SK-N-SH (cell line): ENCODE data around the gene ZNF783. TPM values are rescaled to one million over a fixed set of nuclear protein-coding genes. Genes with fewer than 3 reads are reported as not detected.

ENCODE experiments used
- CTCF ChIA-PET: fragments of 300-600, 350-600 bp; formaldehyde crosslinking; extraction: SDS; loops from one replicate; lab custom pipeline; 2021; lab: Yijun Ruan, JAX
- POLR2A ChIA-PET: fragments of 350-600 bp; sonication (Branson Sonifier 250); formaldehyde crosslinking; extraction: SDS; loops from one replicate; lab custom pipeline; 2020; ENCODE audit warnings: antibody characterized with exemption, inconsistent platforms; lab: Yijun Ruan, JAX
- DNase-seq: peaks from one replicate; pipeline ENCODE4 v3.0.0; 2012
- H2AFZ ChIP-seq: fragments of 200-600 bp; sonication (generic); 2 replicates; pipeline ENCODE4 v1.8.1; 2016; ENCODE audit warnings: antibody characterized with exemption, mild to moderate bottlenecking, low read depth
- H3F3A ChIP-seq: fragments of 200-600 bp; sonication (generic); replicated peaks from 2 replicates; pipeline ENCODE3; 2016; ENCODE audit warnings: antibody characterized with exemption, mild to moderate bottlenecking; ENCODE audit not compliant: insufficient read depth
- H3K27ac ChIP-seq, 2 experiments: fragments of 200-500 bp in 1 of 2; fragments of 200-600 bp in 1 of 2; sonication (Bioruptor generic) in 1 of 2; sonication (generic), shearing (Covaris generic) in 1 of 2; 2 replicates each; pipeline versions ENCODE4 v1.5.1 to v1.6.1; 2014 to 2016; ENCODE audit warnings: low read depth in 2 of 2, inconsistent platforms in 1 of 2, low read length in 1 of 2, mild to moderate bottlenecking in 1 of 2, mixed read lengths in 1 of 2
- H3K27me3 ChIP-seq: fragments of 200-600 bp; sonication (generic), shearing (Covaris generic); 2 replicates; pipeline ENCODE4 v1.6.1; 2016; ENCODE audit warnings: mixed run types; ENCODE audit not compliant: insufficient read depth
- H3K36me3 ChIP-seq, 2 experiments: fragments of 200-500 bp in 1 of 2; fragments of 200-600 bp in 1 of 2; sonication (Bioruptor generic) in 1 of 2; sonication (generic) in 1 of 2; replicated peaks in 1 of 2; 2 replicates each; pipeline versions ENCODE3 to v1.5.1; 2014 to 2016; ENCODE audit warnings: low read length in 1 of 2, mild to moderate bottlenecking in 1 of 2; ENCODE audit not compliant: insufficient read depth in 2 of 2, control insufficient read depth in 1 of 2
- H3K4me1 ChIP-seq, 2 experiments: fragments of 200-500 bp in 1 of 2; fragments of 200-600 bp in 1 of 2; sonication (Bioruptor generic) in 1 of 2; sonication (generic), shearing (Covaris generic) in 1 of 2; 2 replicates each; pipeline versions ENCODE4 v1.5.1 to v1.6.1; 2014 to 2016; ENCODE audit warnings: low read depth in 1 of 2, low read length in 1 of 2, mixed run types in 1 of 2; ENCODE audit not compliant: insufficient read depth in 2 of 2, control insufficient read depth in 1 of 2
- H3K4me2 ChIP-seq: fragments of 200-600 bp; sonication (generic), shearing (Covaris generic); 2 replicates; pipeline ENCODE4 v1.6.1; 2017; ENCODE audit warnings: mixed run types
- H3K4me3 ChIP-seq, 2 experiments: fragments of 200-500 bp in 1 of 2; fragments of 200-600 bp in 1 of 2; sonication (Bioruptor generic) in 1 of 2; sonication (generic), shearing (Covaris generic) in 1 of 2; 2 replicates each; pipeline versions ENCODE4 v1.5.1 to v1.8.1; 2014 to 2016; ENCODE audit warnings: low read depth in 2 of 2, inconsistent platforms in 1 of 2, low read length in 1 of 2, mild to moderate bottlenecking in 1 of 2, mixed read lengths in 1 of 2, moderate library complexity in 1 of 2
- H3K79me2 ChIP-seq: fragments of 200-600 bp; sonication (generic); 2 replicates; pipeline ENCODE4 v1.8.1; 2017; ENCODE audit warnings: mild to moderate bottlenecking; ENCODE audit not compliant: insufficient read depth
- H3K9ac ChIP-seq: fragments of 200-600 bp; sonication (generic); 2 replicates; pipeline ENCODE4 v1.6.1; 2017; ENCODE audit warnings: mixed run types
- H3K9me2 ChIP-seq: fragments of 200-600 bp; sonication (generic); 2 replicates; pipeline ENCODE4 v1.6.1; 2017; ENCODE audit warnings: mixed run types
- H3K9me3 ChIP-seq: fragments of 200-600 bp; sonication (generic); 2 replicates; pipeline ENCODE4 v1.6.1; 2017; ENCODE audit warnings: mixed run types, mild to moderate bottlenecking, moderate library complexity
- H4K20me1 ChIP-seq: fragments of 200-600 bp; sonication (generic); 2 replicates; pipeline ENCODE4 v1.6.1; 2017; ENCODE audit warnings: mild to moderate bottlenecking, mixed run types; ENCODE audit not compliant: insufficient read depth
- CHD2 ChIP-seq: fragments of 150-350 bp; IDR thresholded peaks from 2 replicates; pipeline ENCODE4 v1.6.1; 2018; ENCODE audit warnings: low read length; ENCODE audit not compliant: partially characterized antibody
- EP300 ChIP-seq, 2 experiments: IDR thresholded peaks; 2 replicates each; pipeline versions ENCODE4 v1.4.0 to v1.6.1; 2012; ENCODE audit warnings: borderline replicate concordance in 1 of 2, low read depth in 1 of 2, low read length in 1 of 2
- EZH2phosphoT487 ChIP-seq: fragments of 200-600 bp; sonication (generic); IDR thresholded peaks from 2 replicates; pipeline ENCODE4 v1.6.1; 2017; ENCODE audit warnings: low read depth, mixed run types, mild to moderate bottlenecking, antibody characterized with exemption, moderate library complexity, borderline replicate concordance
- FOSL2 ChIP-seq: IDR thresholded peaks from 2 replicates; pipeline ENCODE4 v1.4.0; 2012; ENCODE audit warnings: low read depth, mild to moderate bottlenecking, moderate library complexity, borderline replicate concordance
- GATA2 ChIP-seq: sonication (generic); formaldehyde crosslinking; IDR thresholded peaks from 2 replicates; pipeline ENCODE4 v1.5.0; 2020; ENCODE audit warnings: mild to moderate bottlenecking, missing genetic modification reagents
- IRF3 ChIP-seq: fragments of 150-350 bp; IDR thresholded peaks from 2 replicates; pipeline ENCODE4 v1.6.1; 2016; ENCODE audit warnings: mild to moderate bottlenecking, low read depth, low read length
- JUND ChIP-seq: IDR thresholded peaks from 2 replicates; pipeline ENCODE4 v1.4.0; 2012
- MAX ChIP-seq: IDR thresholded peaks from 2 replicates; pipeline ENCODE4 v1.4.0; 2012; ENCODE audit warnings: low read depth
- MEF2A ChIP-seq: IDR thresholded peaks from 2 replicates; pipeline ENCODE4 v1.4.0; 2012; ENCODE audit warnings: low read depth, borderline replicate concordance
- MXI1 ChIP-seq: IDR thresholded peaks from 2 replicates; pipeline ENCODE4 v1.6.1; 2012; ENCODE audit warnings: mild to moderate bottlenecking, low read depth, low read length, improper control_type of control experiment
- RAD21 ChIP-seq: IDR thresholded peaks from 2 replicates; pipeline ENCODE4 v1.6.1; 2012; ENCODE audit warnings: mild to moderate bottlenecking, low read length
- SIN3A ChIP-seq: IDR thresholded peaks from 2 replicates; pipeline ENCODE4 v1.6.1; 2012; ENCODE audit warnings: low read depth, mild to moderate bottlenecking, low read length, moderate library complexity, borderline replicate concordance
- SMC3 ChIP-seq: IDR thresholded peaks from 2 replicates; pipeline ENCODE4 v1.6.1; 2012; ENCODE audit warnings: low read depth, low read length, improper control_type of control experiment
- TCF12 ChIP-seq: IDR thresholded peaks from 2 replicates; pipeline ENCODE4 v1.4.0; 2012
- TEAD4 ChIP-seq: IDR thresholded peaks from 2 replicates; pipeline ENCODE4 v1.4.0; 2012; ENCODE audit warnings: mild to moderate bottlenecking, borderline replicate concordance; ENCODE audit not compliant: insufficient read depth
- WGBS: methylation state at CpG from one replicate; pipeline ENCODE4 v1.1.6; 2017; ENCODE audit warnings: low lambda C conversion rate; 5-methylcytosine and 5-hydroxymethylcytosine counted together
- polyA plus RNA-seq, 3 experiments: library from polyadenylated mRNA; depleted of rRNA; stranded (reverse); fragments of >200 nt; gene quantifications; 2 replicates each; pipeline ENCODE4 v1.2.3, GENCODE V29; 2012
- TF ChIP-seq, protein P1 (sequence below): IDR thresholded peaks from 2 replicates; pipeline ENCODE4; 2012
- TF ChIP-seq, protein P2 (sequence below): fragments of 150-350 bp; IDR thresholded peaks from 2 replicates; pipeline ENCODE4 v1.6.1; 2017; ENCODE audit warnings: antibody characterized with exemption, low read length, low read depth, borderline replicate concordance
- TF ChIP-seq, protein P3 (sequence below): IDR thresholded peaks from 2 replicates; pipeline ENCODE4 v1.4.0; 2012; ENCODE audit warnings: low read depth, borderline replicate concordance

The ZNF783 gene
- polyA plus RNA-seq, 1 of the 3 experiments (the other 2 are of a cell fraction): 12.5 TPM

- TF ChIP-seq, protein P1, sequence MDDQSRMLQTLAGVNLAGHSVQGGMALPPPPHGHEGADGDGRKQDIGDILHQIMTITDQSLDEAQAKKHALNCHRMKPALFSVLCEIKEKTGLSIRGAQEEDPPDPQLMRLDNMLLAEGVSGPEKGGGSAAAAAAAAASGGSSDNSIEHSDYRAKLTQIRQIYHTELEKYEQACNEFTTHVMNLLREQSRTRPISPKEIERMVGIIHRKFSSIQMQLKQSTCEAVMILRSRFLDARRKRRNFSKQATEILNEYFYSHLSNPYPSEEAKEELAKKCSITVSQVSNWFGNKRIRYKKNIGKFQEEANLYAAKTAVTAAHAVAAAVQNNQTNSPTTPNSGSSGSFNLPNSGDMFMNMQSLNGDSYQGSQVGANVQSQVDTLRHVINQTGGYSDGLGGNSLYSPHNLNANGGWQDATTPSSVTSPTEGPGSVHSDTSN: no peak
- no peak for TF ChIP-seq FOSL2
- TF ChIP-seq, protein P2, sequence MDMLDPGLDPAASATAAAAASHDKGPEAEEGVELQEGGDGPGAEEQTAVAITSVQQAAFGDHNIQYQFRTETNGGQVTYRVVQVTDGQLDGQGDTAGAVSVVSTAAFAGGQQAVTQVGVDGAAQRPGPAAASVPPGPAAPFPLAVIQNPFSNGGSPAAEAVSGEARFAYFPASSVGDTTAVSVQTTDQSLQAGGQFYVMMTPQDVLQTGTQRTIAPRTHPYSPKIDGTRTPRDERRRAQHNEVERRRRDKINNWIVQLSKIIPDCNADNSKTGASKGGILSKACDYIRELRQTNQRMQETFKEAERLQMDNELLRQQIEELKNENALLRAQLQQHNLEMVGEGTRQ: no peak
- no peak for TF ChIP-seq JUND
- no peak for TF ChIP-seq CHD2
- TF ChIP-seq IRF3: no peak
- TF ChIP-seq MEF2A: no peak
- no peak for TF ChIP-seq GATA2
- TF ChIP-seq TEAD4: no peak
- no peak for TF ChIP-seq EZH2phosphoT487
- no peak for TF ChIP-seq SMC3
- TF ChIP-seq, protein P3, sequence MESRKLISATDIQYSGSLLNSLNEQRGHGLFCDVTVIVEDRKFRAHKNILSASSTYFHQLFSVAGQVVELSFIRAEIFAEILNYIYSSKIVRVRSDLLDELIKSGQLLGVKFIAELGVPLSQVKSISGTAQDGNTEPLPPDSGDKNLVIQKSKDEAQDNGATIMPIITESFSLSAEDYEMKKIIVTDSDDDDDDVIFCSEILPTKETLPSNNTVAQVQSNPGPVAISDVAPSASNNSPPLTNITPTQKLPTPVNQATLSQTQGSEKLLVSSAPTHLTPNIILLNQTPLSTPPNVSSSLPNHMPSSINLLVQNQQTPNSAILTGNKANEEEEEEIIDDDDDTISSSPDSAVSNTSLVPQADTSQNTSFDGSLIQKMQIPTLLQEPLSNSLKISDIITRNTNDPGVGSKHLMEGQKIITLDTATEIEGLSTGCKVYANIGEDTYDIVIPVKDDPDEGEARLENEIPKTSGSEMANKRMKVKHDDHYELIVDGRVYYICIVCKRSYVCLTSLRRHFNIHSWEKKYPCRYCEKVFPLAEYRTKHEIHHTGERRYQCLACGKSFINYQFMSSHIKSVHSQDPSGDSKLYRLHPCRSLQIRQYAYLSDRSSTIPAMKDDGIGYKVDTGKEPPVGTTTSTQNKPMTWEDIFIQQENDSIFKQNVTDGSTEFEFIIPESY: no peak
- no peak for TF ChIP-seq SIN3A
- TF ChIP-seq MAX: no peak
- TF ChIP-seq TCF12: no peak
- no peak for TF ChIP-seq RAD21
- TF ChIP-seq EP300 (IDR thresholded peaks at IDR 0.05; ENCODE audit: borderline replicate concordance in 1 of 2, low read depth in 1 of 2, low read length in 1 of 2): no peak
- TF ChIP-seq MXI1: no peak
- Histone ChIP-seq H3K9me3 (peaks cover 9% of the 10 kb centered on the region; the same call in 1 of the 2 replicates), H3K4me2 (no peak overlapping the region), H3K79me2 (no peaks in the 10 kb centered on the region), H3K4me3 (no peak overlapping the region), H3K36me3 (no peaks in the 10 kb centered on the region), H3K9ac (no peak overlapping the region), H4K20me1 (no peaks in the 10 kb centered on the region), H3K27ac (no peak overlapping the region), H3K9me2 (peaks cover 2% of the 10 kb centered on the region; the same call in 1 of the 2 replicates), H2AFZ (no peak overlapping the region), H3K27me3 (peaks cover 8% of the 10 kb centered on the region; the same call in 1 of the 2 replicates), H3K4me1 (no peaks in the 10 kb centered on the region), H3F3A (no peaks in the 10 kb centered on the region)
- ChIA-PET CTCF (interaction anchor here (1.2 kb wide), 1 partner anchor 20 kb away, joined by 4 read pairs; no protein-coding TSS in a partner anchor), POLR2A (no interaction called here)
- WGBS: 24% methylated on average over 3 of the region's 3 CpGs
- no peak for DNase-seq
These were observed 67.9 kb downstream of the ZNF783 start for GRCh38 chr7:149329766-149330334.
